AG04450 (cell line): ENCODE results near the gene FABP6. TPM values are rescaled to one million over a fixed set of nuclear protein-coding genes. Genes with fewer than 3 reads are reported as not detected.
A peak's percentile ranks its signal among the peaks of the same experiment; 100 is the strongest.

ENCODE experiments used
- CTCF ChIA-PET: fragments of 300-600, 350-600 bp; formaldehyde crosslinking; extraction: SDS; loops from one replicate; lab custom pipeline; 2022; ENCODE audit warnings: antibody characterized with exemption, inconsistent platforms; lab: Charles Lee
- POLR2A ChIA-PET: fragments of 350-600 bp; formaldehyde crosslinking; extraction: SDS; loops from one replicate; lab custom pipeline; 2021; ENCODE audit warnings: antibody characterized with exemption, inconsistent platforms; lab: Yijun Ruan, JAX
- DNase-seq: peaks from one replicate; pipeline ENCODE4 v3.0.0-alpha.2; 2011; ENCODE audit warnings: low read depth, low spot score
- H3K27ac ChIP-seq: one replicate; pipeline ENCODE4 v1.5.1; 2012; ENCODE audit warnings: low read depth, low read length, control low read depth
- H3K27me3 ChIP-seq: one replicate; pipeline ENCODE4 v1.6.0; 2012; ENCODE audit warnings: low read length; ENCODE audit not compliant: control insufficient read depth, insufficient read depth
- H3K4me3 ChIP-seq: 2 replicates; pipeline ENCODE4 v1.5.1; 2011; ENCODE audit warnings: mild to moderate bottlenecking, low read depth, low read length, control low read depth
- H3K9me3 ChIP-seq: 2 replicates; pipeline ENCODE4 v1.5.1; 2012; ENCODE audit warnings: low read length; ENCODE audit not compliant: control insufficient read depth, insufficient read depth
- polyA plus RNA-seq: library from polyadenylated mRNA; depleted of rRNA; stranded (reverse); fragments of >200 nt; gene quantifications from 2 replicates; pipeline ENCODE4 v1.2.3, GENCODE V29; 2011
- TF ChIP-seq, protein P1 (sequence below): IDR thresholded peaks from 2 replicates; pipeline ENCODE4 v1.5.1; 2011; ENCODE audit warnings: low read depth, low read length, control low read depth, inconsistent platforms

The FABP6 gene
- polyA plus RNA-seq, 1 experiment: not detected

- no peak for DNase-seq
- ChIA-PET CTCF (no interaction called here), POLR2A (no interaction called here)
- H3K4me3 ChIP-seq: no peak overlapping the region
- H3K9me3 ChIP-seq: peaks cover 8% of the 10 kb centered on the region
- TF ChIP-seq, protein P1, sequence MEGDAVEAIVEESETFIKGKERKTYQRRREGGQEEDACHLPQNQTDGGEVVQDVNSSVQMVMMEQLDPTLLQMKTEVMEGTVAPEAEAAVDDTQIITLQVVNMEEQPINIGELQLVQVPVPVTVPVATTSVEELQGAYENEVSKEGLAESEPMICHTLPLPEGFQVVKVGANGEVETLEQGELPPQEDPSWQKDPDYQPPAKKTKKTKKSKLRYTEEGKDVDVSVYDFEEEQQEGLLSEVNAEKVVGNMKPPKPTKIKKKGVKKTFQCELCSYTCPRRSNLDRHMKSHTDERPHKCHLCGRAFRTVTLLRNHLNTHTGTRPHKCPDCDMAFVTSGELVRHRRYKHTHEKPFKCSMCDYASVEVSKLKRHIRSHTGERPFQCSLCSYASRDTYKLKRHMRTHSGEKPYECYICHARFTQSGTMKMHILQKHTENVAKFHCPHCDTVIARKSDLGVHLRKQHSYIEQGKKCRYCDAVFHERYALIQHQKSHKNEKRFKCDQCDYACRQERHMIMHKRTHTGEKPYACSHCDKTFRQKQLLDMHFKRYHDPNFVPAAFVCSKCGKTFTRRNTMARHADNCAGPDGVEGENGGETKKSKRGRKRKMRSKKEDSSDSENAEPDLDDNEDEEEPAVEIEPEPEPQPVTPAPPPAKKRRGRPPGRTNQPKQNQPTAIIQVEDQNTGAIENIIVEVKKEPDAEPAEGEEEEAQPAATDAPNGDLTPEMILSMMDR: no peak
- no peaks in the 10 kb centered on the region for H3K27me3 ChIP-seq
- no peak overlapping the region for H3K27ac ChIP-seq
Measured at GRCh38 chr5:160185626-160186360, 43.5 kb upstream of the FABP6 start.

DNA sequence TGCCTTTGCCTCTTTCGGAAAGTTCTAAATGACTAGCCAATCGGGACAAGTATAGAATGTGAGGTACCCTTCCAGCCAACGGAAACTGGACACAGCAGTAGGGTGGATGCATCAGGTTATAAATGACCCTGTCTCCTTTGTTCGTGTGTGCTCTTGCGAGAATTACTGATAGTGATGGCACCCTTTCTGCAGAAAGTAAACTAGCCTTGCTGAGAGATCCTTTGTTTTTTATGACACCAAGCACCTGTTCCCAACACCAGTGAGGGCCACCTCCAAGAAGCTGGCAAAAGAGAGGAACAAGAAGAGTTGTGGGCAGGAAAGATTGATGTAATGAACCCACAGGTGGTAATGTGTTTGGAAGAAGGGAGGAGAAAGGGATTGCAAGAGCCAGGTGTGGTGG is 42.8 kb upstream of the FABP6 start:
- TF ChIP-seq, protein P1: no peak
- DNase-seq: no peak
- Histone ChIP-seq H3K27me3 (no peaks in the 10 kb centered on the region), H3K27ac (no peak overlapping the region), H3K9me3 (peaks cover 8% of the 10 kb centered on the region), H3K4me3 (no peak overlapping the region)
- CTCF ChIA-PET: interaction anchor here (1.5 kb wide), 1 partner anchor 106 kb away, joined by 11 read pairs; no protein-coding TSS in a partner anchor
- POLR2A ChIA-PET: no interaction called here

- CTCF ChIA-PET: interaction anchor here (1.5 to 3.8 kb wide), 2 partner anchors 12 to 106 kb away, joined by 11 to 26 read pairs; no protein-coding TSS in a partner anchor
- TF ChIP-seq, protein P1: no peak
- DNase-seq: no peak
- H3K4me3 ChIP-seq: no peak overlapping the region
- H3K9me3 ChIP-seq: peaks cover 8% of the 10 kb centered on the region
- H3K27me3 ChIP-seq: no peaks in the 10 kb centered on the region
- POLR2A ChIA-PET: interaction anchor here (0.7 kb wide), 1 partner anchor 232 kb away, joined by 3 read pairs; no protein-coding TSS in a partner anchor
- H3K27ac ChIP-seq: no peak overlapping the region
Measured at GRCh38 chr5:160187091-160187490, 42.2 kb upstream of the FABP6 start.

DNA sequence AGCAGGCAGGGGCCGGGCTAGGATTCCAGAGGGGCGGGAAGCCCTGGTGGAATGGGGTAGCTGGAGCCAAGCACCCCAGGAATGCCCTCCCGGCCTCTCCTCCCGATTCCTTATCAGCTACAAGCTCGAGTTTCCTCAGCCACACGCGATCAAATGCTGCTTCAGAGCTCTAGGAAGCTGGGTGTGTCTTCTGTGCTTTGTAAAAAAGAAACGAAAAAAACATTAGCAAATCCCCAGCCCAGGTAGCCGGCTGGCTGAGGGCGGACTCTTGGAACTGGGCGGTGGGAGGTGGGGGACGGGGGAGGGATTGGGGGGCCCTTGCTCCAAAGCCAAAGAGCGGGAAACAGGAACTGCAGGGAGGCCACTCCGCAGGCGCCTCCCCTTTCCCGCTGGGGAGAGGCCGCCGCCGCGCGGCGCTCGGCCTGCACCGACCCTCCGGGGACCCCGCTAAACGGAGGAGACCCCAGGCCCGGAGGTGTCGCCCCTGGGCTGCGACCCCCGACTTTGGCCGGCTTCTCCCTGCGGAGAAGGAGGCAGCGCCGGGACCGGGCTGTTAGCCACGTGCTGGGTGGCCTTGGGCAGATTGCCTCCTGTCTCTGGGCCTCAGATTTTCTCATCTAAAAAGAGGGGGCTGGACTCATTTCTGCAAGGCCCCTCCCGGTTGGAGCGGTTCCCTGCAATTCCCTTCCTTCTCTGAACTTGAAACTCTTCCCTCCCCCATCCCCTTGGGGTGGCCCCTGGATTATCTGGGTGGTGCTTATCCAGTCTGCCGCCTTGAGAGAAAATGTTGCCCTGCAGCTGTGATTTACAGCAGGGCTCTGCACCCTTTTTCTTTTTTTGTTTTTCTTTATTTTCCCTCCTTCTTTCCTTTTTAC is 40.9 kb upstream of the FABP6 start:
- TF ChIP-seq, protein P1: no peak
- Histone ChIP-seq H3K9me3 (peaks cover 8% of the 10 kb centered on the region), H3K27me3 (no peaks in the 10 kb centered on the region), H3K27ac (peak overlapping the region; percentile 31), H3K4me3 (peak overlapping the region; percentile 47)
- ChIA-PET POLR2A (interaction anchor here (0.6 to 1.1 kb wide), 2 partner anchors 23 to 108 kb away, joined by 4 to 5 read pairs; no protein-coding TSS in a partner anchor), CTCF (interaction anchor here (0.7 to 3.8 kb wide), 5 partner anchors 11 to 166 kb away, joined by 3 to 26 read pairs (median 4); no protein-coding TSS in a partner anchor)
- DNase-seq: no peak
